Activated naive CD4-positive, alpha-beta T cell treated with anti-CD3 and anti-CD28 coated beads for 36 hours (primary cell): ENCODE data around the gene AP2B1. TPM values are rescaled to one million over a fixed set of nuclear protein-coding genes. Genes with fewer than 3 reads are reported as not detected.

Experiments
- CTCF ChIA-PET: fragments of 350-600 bp; sonication (Branson Sonifier 250); formaldehyde crosslinking; loops from one replicate; lab custom pipeline; 2021; ENCODE audit warnings: antibody characterized with exemption; lab: Charles Lee
- DNase-seq: peaks from one replicate; pipeline ENCODE4 v3.0.0-alpha.2; 2020
- H3K27ac Mint-ChIP-seq: one replicate; pipeline ENCODE4 v1.8.0; 2021; ENCODE audit warnings: mild to moderate bottlenecking, mixed read lengths
- H3K27me3 Mint-ChIP-seq: one replicate; pipeline ENCODE4 v1.8.0; 2021; ENCODE audit warnings: low read depth, mixed read lengths
- H3K36me3 Mint-ChIP-seq: one replicate; pipeline ENCODE4 v1.8.0; 2021; ENCODE audit warnings: low read depth, mixed read lengths
- H3K4me1 Mint-ChIP-seq: one replicate; pipeline ENCODE4 v1.8.0; 2021; ENCODE audit warnings: low read depth, mixed read lengths
- H3K4me3 Mint-ChIP-seq: one replicate; pipeline ENCODE4 v1.8.0; 2021; ENCODE audit warnings: mild to moderate bottlenecking, moderate library complexity, mixed read lengths
- H3K9me3 Mint-ChIP-seq: one replicate; pipeline ENCODE4 v1.8.0; 2021; ENCODE audit warnings: mixed read lengths
- intact Hi-C: fragments of 100-400 bp; cut with micrococcal nuclease; formaldehyde crosslinking; loops from one replicate; pipeline ENCODE4 v1.15.1; 2023
- total RNA-seq, 2 experiments: library from RNA; stranded (reverse); gene quantifications; one replicate each; pipeline ENCODE4 v1.2.3, GENCODE V29; 2021

The AP2B1 gene
- total RNA-seq, 2 experiments from 2014 or later, result 158 to 172 TPM

- Mint-ChIP-seq H3K9me3 (no peaks in the 10 kb centered on the region), H3K27me3 (no peaks in the 10 kb centered on the region), H3K36me3 (peaks cover 16% of the 10 kb centered on the region), H3K4me3 (no peak overlapping the region), H3K4me1 (peaks cover 52% of the 10 kb centered on the region), H3K27ac (no peak overlapping the region)
- CTCF ChIA-PET, result interaction anchor here (0.7 to 0.9 kb wide), 2 partner anchors 39 to 127 kb away, joined by 3 to 7 read pairs; no protein-coding TSS in a partner anchor
- peak; percentile 24 for DNase-seq
- intact Hi-C loops, result no loop called here
Observed at GRCh38 chr17:35708149-35708548, 121.0 kb downstream of the AP2B1 start.

GRCh38 chr17:35708951-35709350 lies 121.8 kb downstream of the AP2B1 start:
- Mint-ChIP-seq H3K36me3 (peaks cover 14% of the 10 kb centered on the region), H3K9me3 (no peaks in the 10 kb centered on the region), H3K27ac (no peak overlapping the region), H3K27me3 (no peaks in the 10 kb centered on the region), H3K4me1 (peaks cover 50% of the 10 kb centered on the region), H3K4me3 (no peak overlapping the region)
- intact Hi-C loops, result no loop called here
- no peak for DNase-seq
- CTCF ChIA-PET, result interaction anchor here (0.7 to 0.9 kb wide), 2 partner anchors 38 to 126 kb away, joined by 3 to 7 read pairs; no protein-coding TSS in a partner anchor

GRCh38 chr17:35709874-35710273 lies 122.8 kb downstream of the AP2B1 start:
- Mint-ChIP-seq H3K4me1 (peaks cover 43% of the 10 kb centered on the region), H3K9me3 (no peaks in the 10 kb centered on the region), H3K4me3 (no peak overlapping the region), H3K36me3 (peaks cover 13% of the 10 kb centered on the region), H3K27ac (no peak overlapping the region), H3K27me3 (no peaks in the 10 kb centered on the region)
- intact Hi-C loops, result no loop called here
- no peak for DNase-seq
- CTCF ChIA-PET, result no interaction called here

GRCh38 chr17:35710950-35711349 lies 123.8 kb downstream of the AP2B1 start:
- Mint-ChIP-seq H3K27ac (no peak overlapping the region), H3K36me3 (peaks cover 13% of the 10 kb centered on the region), H3K9me3 (no peaks in the 10 kb centered on the region), H3K4me3 (no peak overlapping the region), H3K4me1 (peaks cover 37% of the 10 kb centered on the region), H3K27me3 (no peaks in the 10 kb centered on the region)
- intact Hi-C loops, result no loop called here
- no peak for DNase-seq
- CTCF ChIA-PET, result no interaction called here

GRCh38 chr17:35713069-35713728 lies 126.1 kb downstream of the AP2B1 start:
- Mint-ChIP-seq H3K36me3 (peaks cover 13% of the 10 kb centered on the region), H3K4me3 (no peak overlapping the region), H3K9me3 (no peaks in the 10 kb centered on the region), H3K27ac (no peak overlapping the region), H3K4me1 (peaks cover 20% of the 10 kb centered on the region), H3K27me3 (no peaks in the 10 kb centered on the region)
- CTCF ChIA-PET, result interaction anchor here (0.7 to 1.0 kb wide), 3 partner anchors 9 to 51 kb away, joined by 3 to 5 read pairs (median 4); no protein-coding TSS in a partner anchor
- DNase-seq, result no peak
- intact Hi-C loops, result no loop called here

- no peak for DNase-seq
- no peak overlapping the region for H3K4me3 Mint-ChIP-seq
- intact Hi-C loops, result no loop called here
Observed at GRCh38 chr17:35714988-35715387, 127.9 kb downstream of the AP2B1 start.

GRCh38 chr17:35715416-35715815 lies 128.3 kb downstream of the AP2B1 start:
- H3K27me3 Mint-ChIP-seq, result no peaks in the 10 kb centered on the region
- DNase-seq, result no peak
- CTCF ChIA-PET, result interaction anchor here (0.6 to 1.4 kb wide), 2 partner anchors 9 to 20 kb away, joined by 3 read pairs; no protein-coding TSS in a partner anchor
- intact Hi-C loops, result no loop called here
- H3K36me3 Mint-ChIP-seq, result peaks cover 12% of the 10 kb centered on the region
- no peak overlapping the region for H3K4me3 Mint-ChIP-seq
- H3K4me1 Mint-ChIP-seq, result peaks cover 8% of the 10 kb centered on the region
- H3K9me3 Mint-ChIP-seq, result no peaks in the 10 kb centered on the region
- H3K27ac Mint-ChIP-seq, result no peak overlapping the region

More at GRCh38 chr17:35714988-35715387, 127.9 kb downstream of the AP2B1 start:
- Mint-ChIP-seq H3K27ac (no peak overlapping the region), H3K9me3 (no peaks in the 10 kb centered on the region), H3K36me3 (peaks cover 16% of the 10 kb centered on the region), H3K27me3 (no peaks in the 10 kb centered on the region), H3K4me1 (peaks cover 10% of the 10 kb centered on the region)
- CTCF ChIA-PET, result interaction anchor here (1.4 kb wide), 1 partner anchor 21 kb away, joined by 3 read pairs; no protein-coding TSS in a partner anchor

- H3K4me3 Mint-ChIP-seq, result no peak overlapping the region
- CTCF ChIA-PET, result interaction anchor here (1.0 to 1.4 kb wide), 2 partner anchors 20 to 158 kb away, joined by 3 to 4 read pairs; no protein-coding TSS in a partner anchor
- H3K36me3 Mint-ChIP-seq, result peaks cover 10% of the 10 kb centered on the region
- intact Hi-C loops, result no loop called here
- H3K9me3 Mint-ChIP-seq, result no peaks in the 10 kb centered on the region
- no peak for DNase-seq
- no peak overlapping the region for H3K27ac Mint-ChIP-seq
- H3K27me3 Mint-ChIP-seq, result no peaks in the 10 kb centered on the region
- H3K4me1 Mint-ChIP-seq, result peaks cover 4% of the 10 kb centered on the region
Observed at GRCh38 chr17:35716173-35716572, 129.1 kb downstream of the AP2B1 start.

GRCh38 chr17:35716897-35717465 lies 129.9 kb downstream of the AP2B1 start:
- peaks cover 3% of the 10 kb centered on the region for H3K4me1 Mint-ChIP-seq
- H3K9me3 Mint-ChIP-seq, result no peaks in the 10 kb centered on the region
- intact Hi-C loops, result no loop called here
- no peak overlapping the region for H3K4me3 Mint-ChIP-seq
- no peaks in the 10 kb centered on the region for H3K27me3 Mint-ChIP-seq
- CTCF ChIA-PET, result interaction anchor here (1.0 kb wide), 1 partner anchor 159 kb away, joined by 4 read pairs; no protein-coding TSS in a partner anchor
- H3K27ac Mint-ChIP-seq, result no peak overlapping the region
- peaks cover 8% of the 10 kb centered on the region for H3K36me3 Mint-ChIP-seq
- DNase-seq, result no peak

GRCh38 chr17:35717475-35717874 lies 130.4 kb downstream of the AP2B1 start:
- DNase-seq, result no peak
- CTCF ChIA-PET, result interaction anchor here (0.7 to 1.1 kb wide), 3 partner anchors 17 to 232 kb away, joined by 3 to 4 read pairs (median 3); no protein-coding TSS in a partner anchor
- Mint-ChIP-seq H3K4me1 (no peaks in the 10 kb centered on the region), H3K27me3 (no peaks in the 10 kb centered on the region), H3K27ac (no peak overlapping the region), H3K4me3 (no peak overlapping the region), H3K36me3 (peaks cover 8% of the 10 kb centered on the region), H3K9me3 (no peaks in the 10 kb centered on the region)
- intact Hi-C loops, result no loop called here

GRCh38 chr17:35723735-35724134 lies 136.6 kb downstream of the AP2B1 start:
- CTCF ChIA-PET, result interaction anchor here (0.6 to 2.1 kb wide), 3 partner anchors 23 to 81 kb away, joined by 3 to 5 read pairs (median 3); no protein-coding TSS in a partner anchor
- intact Hi-C loops, result no loop called here
- peaks cover 18% of the 10 kb centered on the region for H3K36me3 Mint-ChIP-seq

GRCh38 chr17:35725058-35725457 lies 137.9 kb downstream of the AP2B1 start:
- no peak overlapping the region for H3K4me3 Mint-ChIP-seq
- DNase-seq, result no peak
- no peak overlapping the region for H3K27ac Mint-ChIP-seq
- H3K9me3 Mint-ChIP-seq, result no peaks in the 10 kb centered on the region
- H3K4me1 Mint-ChIP-seq, result peaks cover 3% of the 10 kb centered on the region
- H3K27me3 Mint-ChIP-seq, result no peaks in the 10 kb centered on the region
- intact Hi-C loops, result no loop called here
- peaks cover 17% of the 10 kb centered on the region for H3K36me3 Mint-ChIP-seq
- CTCF ChIA-PET, result no interaction called here

More at GRCh38 chr17:35723735-35724134, 136.6 kb downstream of the AP2B1 start:
- Mint-ChIP-seq H3K9me3 (no peaks in the 10 kb centered on the region), H3K4me1 (no peaks in the 10 kb centered on the region), H3K4me3 (no peak overlapping the region), H3K27ac (no peak overlapping the region), H3K27me3 (no peaks in the 10 kb centered on the region)
- no peak for DNase-seq
